KOPT-K1 (cell line): ENCODE data around the gene FBXO40.

Source experiments
- H3K27ac ChIP-seq: fragments of 200-600 bp; sonication (generic); 2 replicates; pipeline ENCODE4 v1.5.1; 2016; ENCODE audit warnings: antibody characterized with exemption, mild to moderate bottlenecking, low read depth, low read length; ENCODE audit not compliant: poor library complexity, severe bottlenecking
- H3K36me3 ChIP-seq: fragments of 200-600 bp; sonication (generic); 2 replicates; pipeline ENCODE4 v1.5.1; 2017; ENCODE audit warnings: antibody characterized with exemption, mild to moderate bottlenecking, low read length, moderate library complexity; ENCODE audit not compliant: insufficient read depth
- H3K9me3 ChIP-seq: fragments of 200-600 bp; sonication (generic); 2 replicates; pipeline ENCODE4 v1.5.1; 2017; ENCODE audit warnings: antibody characterized with exemption, low read length, mild to moderate bottlenecking; ENCODE audit not compliant: insufficient read depth, poor library complexity, severe bottlenecking

FBXO40 gene

GRCh38 chr3:121642601-121643314 is 49.6 kb downstream of the FBXO40 start:
- Histone ChIP-seq H3K36me3 (peaks cover 84% of the 10 kb centered on the region), H3K9me3 (no peaks in the 10 kb centered on the region), H3K27ac (no peak overlapping the region)

GRCh38 chr3:121645054-121645453 is 51.9 kb downstream of the FBXO40 start:
- H3K36me3 ChIP-seq, result peaks cover 82% of the 10 kb centered on the region
- H3K27ac ChIP-seq, result no peak overlapping the region
- no peaks in the 10 kb centered on the region for H3K9me3 ChIP-seq

DNA sequence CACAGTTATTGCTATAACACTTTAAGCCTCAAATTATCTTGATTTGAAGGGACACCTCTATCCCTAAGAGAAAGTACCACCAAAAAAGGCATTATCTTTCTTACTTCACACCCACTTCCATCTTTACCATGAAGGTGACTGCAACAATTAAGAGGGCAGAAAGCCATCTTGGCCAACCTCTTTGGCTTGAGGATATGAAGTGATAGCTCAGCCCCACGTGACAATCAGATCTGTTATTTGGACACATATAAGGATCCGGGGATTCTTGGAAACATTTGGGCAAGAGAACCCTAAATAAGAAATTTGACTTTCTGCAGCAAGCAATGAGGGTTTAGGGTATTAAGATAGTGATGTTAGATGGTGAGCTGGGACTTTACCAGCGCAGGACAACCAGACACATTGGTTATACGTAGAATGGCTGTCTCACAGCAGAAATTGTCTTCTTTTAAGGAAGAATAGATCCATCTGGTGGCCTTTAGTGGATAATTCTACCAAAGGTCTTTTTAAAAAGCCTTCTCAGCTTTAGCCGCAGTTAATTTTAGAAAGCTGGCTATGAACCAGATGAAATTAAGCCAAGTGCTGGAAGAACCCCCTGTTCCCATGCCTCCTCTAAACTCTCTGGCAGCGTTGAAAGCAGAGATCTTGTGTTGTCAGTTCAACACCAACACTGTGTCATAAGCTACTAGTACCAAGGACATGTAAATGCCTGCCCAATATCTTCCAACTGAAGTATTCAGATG is 55.2 kb downstream of the FBXO40 start:
- no peaks in the 10 kb centered on the region for H3K9me3 ChIP-seq
- peaks cover 84% of the 10 kb centered on the region for H3K36me3 ChIP-seq

GRCh38 chr3:121649645-121650044 is 56.5 kb downstream of the FBXO40 start:
- H3K27ac ChIP-seq, result no peak overlapping the region
- no peaks in the 10 kb centered on the region for H3K9me3 ChIP-seq
- H3K36me3 ChIP-seq, result peaks cover 81% of the 10 kb centered on the region

More for the DNA sequence above, 55.2 kb downstream of the FBXO40 start:
- H3K27ac ChIP-seq, result no peak overlapping the region

DNA sequence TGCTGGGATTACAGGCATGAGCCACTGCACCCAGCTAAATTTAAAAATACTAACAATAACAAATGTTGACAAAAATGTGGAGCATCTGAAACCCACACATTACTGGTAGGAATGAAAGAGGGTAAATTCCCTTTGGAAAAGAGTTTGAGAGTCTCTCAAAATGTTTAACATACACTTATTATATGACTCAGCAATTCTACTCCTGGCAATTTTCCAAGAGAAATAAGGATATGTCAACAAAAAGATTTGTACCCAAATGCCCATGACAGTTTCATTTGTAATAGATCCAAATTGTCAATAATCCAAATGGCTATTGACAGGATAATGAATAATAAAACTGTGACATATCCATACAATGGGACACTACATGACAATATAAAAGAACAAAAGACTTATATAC is 58.5 kb downstream of the FBXO40 start:
- Histone ChIP-seq H3K27ac (no peak overlapping the region), H3K9me3 (no peaks in the 10 kb centered on the region), H3K36me3 (peaks cover 81% of the 10 kb centered on the region)

GRCh38 chr3:121654493-121655385 is 61.6 kb downstream of the FBXO40 start:
- peak overlapping the region; percentile 52 for H3K27ac ChIP-seq
- H3K36me3 ChIP-seq, result peaks cover 83% of the 10 kb centered on the region
- no peaks in the 10 kb centered on the region for H3K9me3 ChIP-seq

DNA sequence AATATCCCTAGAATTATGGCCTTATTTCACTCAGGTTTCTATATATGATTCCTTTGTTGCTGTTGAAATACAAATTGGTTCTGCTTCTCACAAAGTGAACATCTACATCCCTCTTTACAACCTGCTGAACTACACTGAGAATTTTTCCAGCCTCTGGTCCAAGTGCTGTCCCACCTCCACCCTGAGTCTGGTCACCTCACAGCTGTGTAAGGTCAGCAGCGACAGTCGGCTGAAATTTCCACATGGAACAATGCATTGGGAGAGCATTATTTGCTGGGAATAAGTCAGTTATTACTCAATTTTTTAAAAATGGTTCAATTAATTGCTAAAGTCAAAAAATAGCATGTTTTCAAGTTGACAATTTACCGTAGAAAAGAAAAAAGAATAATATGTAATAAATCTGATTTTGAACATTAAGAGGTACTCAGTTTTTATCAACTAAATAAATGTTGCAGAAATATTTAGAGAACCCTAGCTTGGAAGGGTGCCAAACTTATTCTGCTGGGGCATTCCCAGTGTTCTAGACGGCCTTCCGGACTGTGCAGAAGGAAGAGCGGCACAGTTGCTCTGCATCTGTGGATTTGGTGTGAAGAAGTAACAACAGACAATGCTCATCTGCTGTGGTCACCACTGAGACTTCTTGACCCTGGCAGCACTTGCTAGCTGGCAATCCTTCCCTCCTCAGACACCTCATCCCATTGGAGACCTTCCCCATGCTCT is 65.7 kb downstream of the FBXO40 start:
- H3K36me3 ChIP-seq, result peaks cover 56% of the 10 kb centered on the region
- H3K27ac ChIP-seq, result no peak overlapping the region
- no peaks in the 10 kb centered on the region for H3K9me3 ChIP-seq

GRCh38 chr3:121659586-121659985 is 66.4 kb downstream of the FBXO40 start:
- peaks cover 58% of the 10 kb centered on the region for H3K36me3 ChIP-seq
- H3K27ac ChIP-seq, result peak overlapping the region; percentile 69
- H3K9me3 ChIP-seq, result no peaks in the 10 kb centered on the region

GRCh38 chr3:121660356-121661171 is 67.4 kb downstream of the FBXO40 start, which contains the start of gene HCLS1:
Gene HCLS1, minus strand, starts transcription at chr3:121660903. Its CDS starts 2,556 bp downstream, at chr3:121658347.
- Histone ChIP-seq H3K27ac (peak within 1 kb of the TSS; percentile 69), H3K36me3 (peaks cover 68% of the 10 kb centered on the region), H3K9me3 (no peaks in the 10 kb centered on the region)

DNA sequence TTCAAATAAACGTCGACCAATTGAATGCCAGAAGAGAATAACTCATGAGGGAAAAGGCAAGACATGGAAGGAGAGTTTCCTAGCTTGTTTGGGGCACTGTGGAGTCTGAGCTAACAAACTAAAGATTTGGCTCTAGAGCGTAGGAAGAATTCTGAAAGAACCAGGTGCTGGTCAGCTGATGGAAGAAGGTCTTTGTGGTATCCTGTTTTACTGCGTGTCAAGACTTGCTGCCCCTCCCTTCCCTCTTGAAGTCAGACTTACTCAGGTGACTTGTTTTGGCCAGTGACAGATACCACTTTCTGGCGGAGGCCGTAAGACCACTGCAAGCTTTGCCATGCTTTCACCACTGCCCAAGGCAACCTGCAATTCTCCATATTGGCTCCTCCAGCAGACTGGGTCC is 68.2 kb downstream of the FBXO40 start:
- peaks cover 69% of the 10 kb centered on the region for H3K36me3 ChIP-seq
- no peaks in the 10 kb centered on the region for H3K9me3 ChIP-seq
- H3K27ac ChIP-seq, result peak overlapping the region; percentile 69

- Histone ChIP-seq H3K9me3 (no peaks in the 10 kb centered on the region), H3K36me3 (peaks cover 69% of the 10 kb centered on the region), H3K27ac (no peak overlapping the region)
These were observed 69.6 kb downstream of the FBXO40 start for GRCh38 chr3:121662742-121663141.

GRCh38 chr3:121663171-121663847 is 70.1 kb downstream of the FBXO40 start:
- no peak overlapping the region for H3K27ac ChIP-seq
- peaks cover 69% of the 10 kb centered on the region for H3K36me3 ChIP-seq
- no peaks in the 10 kb centered on the region for H3K9me3 ChIP-seq

DNA sequence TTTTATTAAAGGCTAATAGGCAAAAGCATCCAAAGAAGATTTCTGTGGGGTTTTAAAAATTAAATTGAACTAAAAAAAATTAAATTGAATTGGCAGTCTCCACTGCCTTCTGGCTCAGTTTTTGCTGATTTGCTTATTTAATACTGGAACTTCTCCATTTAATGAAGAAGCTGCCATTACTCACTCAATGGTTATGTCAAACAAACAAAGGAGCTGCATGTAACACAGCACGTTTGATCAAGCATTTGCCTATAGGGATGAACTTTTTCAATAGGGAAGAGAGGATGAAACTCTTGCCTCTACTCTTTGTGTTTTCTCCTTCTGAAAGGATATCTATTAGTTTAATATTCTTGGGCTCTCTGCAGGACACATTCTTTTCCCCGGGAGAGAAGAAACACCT is 72.3 kb downstream of the FBXO40 start:
- H3K27ac ChIP-seq, result no peak overlapping the region
- no peaks in the 10 kb centered on the region for H3K9me3 ChIP-seq
- peaks cover 71% of the 10 kb centered on the region for H3K36me3 ChIP-seq
